GM12878 (cell line): Measurements from ENCODE around the gene TMEM19. TPM values are rescaled to one million over a fixed set of nuclear protein-coding genes. Genes with fewer than 3 reads are reported as not detected.
A peak's percentile ranks its signal among the peaks of the same experiment; 100 is the strongest.

Experiments used
- ASH2L ChIP-seq: fragments of 300-600, 200-600 bp; sonication (generic); IDR thresholded peaks from 2 replicates; pipeline ENCODE4 v1.6.1; 2017; ENCODE audit warnings: low read depth, mild to moderate bottlenecking, borderline replicate concordance
- MYB ChIP-seq: fragments of 150-350 bp; IDR thresholded peaks from 2 replicates; pipeline ENCODE4 v1.6.1; 2014; ENCODE audit warnings: mild to moderate bottlenecking, low read depth, low read length, borderline replicate concordance
- PAX8 ChIP-seq: fragments of 450-650 bp; IDR thresholded peaks from 2 replicates; pipeline ENCODE4 v1.6.1; 2017; ENCODE audit warnings: mild to moderate bottlenecking, moderate library complexity
- RB1 ChIP-seq: fragments of 450-650 bp; formaldehyde crosslinking; IDR thresholded peaks from 2 replicates; pipeline ENCODE4 v1.6.1; 2017; ENCODE audit warnings: mild to moderate bottlenecking, borderline replicate concordance
- SIN3A ChIP-seq: IDR thresholded peaks from 2 replicates; pipeline ENCODE4 v1.6.1; 2012; ENCODE audit warnings: low read depth, low read length, improper control_type of control experiment
- SP1 ChIP-seq: IDR thresholded peaks from one replicate; pipeline ENCODE4 v1.6.1; 2011; ENCODE audit warnings: low read depth, low read length
- ZNF24 ChIP-seq: fragments of 450-650 bp; IDR thresholded peaks from 2 replicates; pipeline ENCODE4 v1.6.1; 2017; ENCODE audit warnings: antibody characterized with exemption, mild to moderate bottlenecking
- ZNF274 ChIP-seq: IDR thresholded peaks from one replicate; pipeline ENCODE4 v1.8.0; 2011; ENCODE audit not compliant: insufficient read length, insufficient read depth
- polyA plus RNA-seq, 11 experiments: library from polyadenylated mRNA; depleted of rRNA in 4 of 11; unstranded in 6 of 11; stranded (reverse) in 5 of 11; fragments of >200 nt; fragmentation: Nextera tagmentation in 4 of 11; fragmentation: Illumina TruSeq in 1 of 11; extraction: Ambion mirVana in 4 of 11; extraction: Trizol in 1 of 11; gene quantifications; 1 replicate in 1 of 11; 2 replicates in 10 of 11; pipeline versions ENCODE4 v1.2.1 to v1.2.3, GENCODE V29; 2011 to 2016; ENCODE audit warnings: inconsistent platforms in 2 of 11, missing spikeins in 2 of 11, low read depth in 1 of 11
- total RNA-seq, 4 experiments: library from RNA; depleted of rRNA in 3 of 4; stranded (reverse); fragments of >200 nt in 3 of 4; fragmentation: Illumina TruSeq in 1 of 4; extraction: Trizol in 1 of 4; gene quantifications; 2 replicates each; pipeline versions ENCODE4 v1.2.1 to v1.2.3, GENCODE V29; 2013 to 2021
- TF ChIP-seq, protein P1 (sequence below): IDR thresholded peaks from 2 replicates; pipeline ENCODE4 v1.6.1; 2011; ENCODE audit warnings: mild to moderate bottlenecking, low read depth, low read length, moderate library complexity; ENCODE audit not compliant: insufficient replicate concordance
- TF ChIP-seq, protein P2 (sequence below): fragments of 450-650 bp; IDR thresholded peaks from 2 replicates; pipeline ENCODE4 v1.6.1; 2017; ENCODE audit warnings: low read depth, mild to moderate bottlenecking, moderate library complexity
- TF ChIP-seq, protein P3 (sequence below): fragments of 450-650 bp; conservative IDR thresholded peaks from 2 replicates; pipeline ENCODE4 v1.6.1; 2017; ENCODE audit warnings: mild to moderate bottlenecking, moderate library complexity
- TF ChIP-seq, protein P4 (sequence below): fragments of 450-650 bp; IDR thresholded peaks from 2 replicates; pipeline ENCODE4 v1.6.1; 2017; ENCODE audit warnings: mild to moderate bottlenecking, moderate library complexity

The TMEM19 gene
- total and polyA plus RNA-seq, 10 of the 15 experiments (the other 5 are each of a cell fraction or from before 2014, with no cell fraction given), result 26.7 to 54.9 (median 39.3) TPM

DNA sequence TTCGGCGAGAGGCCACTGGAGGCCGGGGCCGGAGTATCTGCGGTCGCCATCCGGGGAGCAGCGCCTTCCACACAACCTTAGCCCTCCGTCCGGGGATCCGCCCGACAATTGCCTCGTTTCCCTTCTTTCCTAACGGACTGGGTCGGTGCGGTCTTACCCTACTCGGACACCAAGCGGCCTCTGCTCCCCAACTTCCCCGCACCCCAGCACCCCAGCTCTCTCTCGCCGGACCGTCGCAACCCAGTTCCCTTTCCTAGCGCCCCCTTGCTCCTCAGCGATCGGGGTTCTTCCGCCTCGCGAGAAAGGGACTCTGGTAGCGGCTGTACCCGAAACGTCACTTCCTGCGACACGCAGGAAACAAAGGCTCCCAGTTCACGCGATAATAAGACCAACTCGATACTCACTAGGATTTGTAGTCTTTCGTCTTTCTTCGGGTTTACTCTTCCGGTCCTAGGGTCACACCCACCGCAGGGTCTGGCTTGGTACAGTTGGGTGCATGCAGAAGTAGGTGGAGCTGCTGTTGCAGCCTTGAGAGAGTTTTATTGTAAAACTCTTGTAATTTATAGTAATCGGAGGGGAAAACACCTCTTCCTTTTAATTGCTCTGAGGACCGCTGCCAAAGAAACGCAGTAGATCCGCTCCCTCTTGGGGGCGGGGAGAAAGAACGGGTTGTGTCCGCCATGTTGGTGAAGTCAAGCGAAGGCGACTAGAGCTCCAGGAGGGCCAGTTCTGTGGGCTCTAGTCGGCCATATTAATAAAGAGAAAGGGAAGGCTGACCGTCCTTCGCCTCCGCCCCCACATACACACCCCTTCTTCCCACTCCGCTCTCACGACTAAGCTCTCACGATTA, 22.1 kb upstream of the TMEM19 start, which contains the start of the genes THAP2 and ZFC3H1 (continued):
- TF ChIP-seq, protein P1, sequence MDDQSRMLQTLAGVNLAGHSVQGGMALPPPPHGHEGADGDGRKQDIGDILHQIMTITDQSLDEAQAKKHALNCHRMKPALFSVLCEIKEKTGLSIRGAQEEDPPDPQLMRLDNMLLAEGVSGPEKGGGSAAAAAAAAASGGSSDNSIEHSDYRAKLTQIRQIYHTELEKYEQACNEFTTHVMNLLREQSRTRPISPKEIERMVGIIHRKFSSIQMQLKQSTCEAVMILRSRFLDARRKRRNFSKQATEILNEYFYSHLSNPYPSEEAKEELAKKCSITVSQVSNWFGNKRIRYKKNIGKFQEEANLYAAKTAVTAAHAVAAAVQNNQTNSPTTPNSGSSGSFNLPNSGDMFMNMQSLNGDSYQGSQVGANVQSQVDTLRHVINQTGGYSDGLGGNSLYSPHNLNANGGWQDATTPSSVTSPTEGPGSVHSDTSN, result no peak
- TF ChIP-seq, protein P2, sequence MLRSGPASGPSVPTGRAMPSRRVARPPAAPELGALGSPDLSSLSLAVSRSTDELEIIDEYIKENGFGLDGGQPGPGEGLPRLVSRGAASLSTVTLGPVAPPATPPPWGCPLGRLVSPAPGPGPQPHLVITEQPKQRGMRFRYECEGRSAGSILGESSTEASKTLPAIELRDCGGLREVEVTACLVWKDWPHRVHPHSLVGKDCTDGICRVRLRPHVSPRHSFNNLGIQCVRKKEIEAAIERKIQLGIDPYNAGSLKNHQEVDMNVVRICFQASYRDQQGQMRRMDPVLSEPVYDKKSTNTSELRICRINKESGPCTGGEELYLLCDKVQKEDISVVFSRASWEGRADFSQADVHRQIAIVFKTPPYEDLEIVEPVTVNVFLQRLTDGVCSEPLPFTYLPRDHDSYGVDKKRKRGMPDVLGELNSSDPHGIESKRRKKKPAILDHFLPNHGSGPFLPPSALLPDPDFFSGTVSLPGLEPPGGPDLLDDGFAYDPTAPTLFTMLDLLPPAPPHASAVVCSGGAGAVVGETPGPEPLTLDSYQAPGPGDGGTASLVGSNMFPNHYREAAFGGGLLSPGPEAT, result peak; percentile 75; the same call in 1 of the 2 replicates
- TF ChIP-seq PAX8 (peak; percentile 82; the same call in 1 of the 2 replicates), RB1 (0 out of 2 replicates have a peak, but pooled peaks have one; percentile 77), ZNF24 (0 out of 2 replicates have a peak, but pooled peaks have one; percentile 5), MYB (no peak), ASH2L (no peak; the same call in 1 of the 2 replicates), ZNF274 (no peak), SIN3A (0 out of 2 replicates have a peak, but pooled peaks have one; percentile 20), SP1 (peak; percentile 37)
- TF ChIP-seq, protein P3, sequence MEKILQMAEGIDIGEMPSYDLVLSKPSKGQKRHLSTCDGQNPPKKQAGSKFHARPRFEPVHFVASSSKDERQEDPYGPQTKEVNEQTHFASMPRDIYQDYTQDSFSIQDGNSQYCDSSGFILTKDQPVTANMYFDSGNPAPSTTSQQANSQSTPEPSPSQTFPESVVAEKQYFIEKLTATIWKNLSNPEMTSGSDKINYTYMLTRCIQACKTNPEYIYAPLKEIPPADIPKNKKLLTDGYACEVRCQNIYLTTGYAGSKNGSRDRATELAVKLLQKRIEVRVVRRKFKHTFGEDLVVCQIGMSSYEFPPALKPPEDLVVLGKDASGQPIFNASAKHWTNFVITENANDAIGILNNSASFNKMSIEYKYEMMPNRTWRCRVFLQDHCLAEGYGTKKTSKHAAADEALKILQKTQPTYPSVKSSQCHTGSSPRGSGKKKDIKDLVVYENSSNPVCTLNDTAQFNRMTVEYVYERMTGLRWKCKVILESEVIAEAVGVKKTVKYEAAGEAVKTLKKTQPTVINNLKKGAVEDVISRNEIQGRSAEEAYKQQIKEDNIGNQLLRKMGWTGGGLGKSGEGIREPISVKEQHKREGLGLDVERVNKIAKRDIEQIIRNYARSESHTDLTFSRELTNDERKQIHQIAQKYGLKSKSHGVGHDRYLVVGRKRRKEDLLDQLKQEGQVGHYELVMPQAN, result peak; percentile 73
- TF ChIP-seq, protein P4, sequence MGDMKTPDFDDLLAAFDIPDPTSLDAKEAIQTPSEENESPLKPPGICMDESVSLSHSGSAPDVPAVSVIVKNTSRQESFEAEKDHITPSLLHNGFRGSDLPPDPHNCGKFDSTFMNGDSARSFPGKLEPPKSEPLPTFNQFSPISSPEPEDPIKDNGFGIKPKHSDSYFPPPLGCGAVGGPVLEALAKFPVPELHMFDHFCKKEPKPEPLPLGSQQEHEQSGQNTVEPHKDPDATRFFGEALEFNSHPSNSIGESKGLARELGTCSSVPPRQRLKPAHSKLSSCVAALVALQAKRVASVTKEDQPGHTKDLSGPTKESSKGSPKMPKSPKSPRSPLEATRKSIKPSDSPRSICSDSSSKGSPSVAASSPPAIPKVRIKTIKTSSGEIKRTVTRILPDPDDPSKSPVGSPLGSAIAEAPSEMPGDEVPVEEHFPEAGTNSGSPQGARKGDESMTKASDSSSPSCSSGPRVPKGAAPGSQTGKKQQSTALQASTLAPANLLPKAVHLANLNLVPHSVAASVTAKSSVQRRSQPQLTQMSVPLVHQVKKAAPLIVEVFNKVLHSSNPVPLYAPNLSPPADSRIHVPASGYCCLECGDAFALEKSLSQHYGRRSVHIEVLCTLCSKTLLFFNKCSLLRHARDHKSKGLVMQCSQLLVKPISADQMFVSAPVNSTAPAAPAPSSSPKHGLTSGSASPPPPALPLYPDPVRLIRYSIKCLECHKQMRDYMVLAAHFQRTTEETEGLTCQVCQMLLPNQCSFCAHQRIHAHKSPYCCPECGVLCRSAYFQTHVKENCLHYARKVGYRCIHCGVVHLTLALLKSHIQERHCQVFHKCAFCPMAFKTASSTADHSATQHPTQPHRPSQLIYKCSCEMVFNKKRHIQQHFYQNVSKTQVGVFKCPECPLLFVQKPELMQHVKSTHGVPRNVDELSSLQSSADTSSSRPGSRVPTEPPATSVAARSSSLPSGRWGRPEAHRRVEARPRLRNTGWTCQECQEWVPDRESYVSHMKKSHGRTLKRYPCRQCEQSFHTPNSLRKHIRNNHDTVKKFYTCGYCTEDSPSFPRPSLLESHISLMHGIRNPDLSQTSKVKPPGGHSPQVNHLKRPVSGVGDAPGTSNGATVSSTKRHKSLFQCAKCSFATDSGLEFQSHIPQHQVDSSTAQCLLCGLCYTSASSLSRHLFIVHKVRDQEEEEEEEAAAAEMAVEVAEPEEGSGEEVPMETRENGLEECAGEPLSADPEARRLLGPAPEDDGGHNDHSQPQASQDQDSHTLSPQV, result no peak
